NCI-H2227 (cell line): ENCODE measurements around the gene CMBL.

Experiments used
- DNase-seq: peaks from one replicate; lab custom pipeline; 2025; ENCODE audit not compliant: unreplicated experiment; lab: John Stamatoyannopoulos, UW

Gene CMBL

GRCh38 chr5:10333154-10334006, 25.7 kb upstream of the CMBL start:
- DNase-seq, result no peak

GRCh38 chr5:10332301-10332700, 24.6 kb upstream of the CMBL start:
- no peak for DNase-seq

GRCh38 chr5:10331341-10331796, 23.7 kb upstream of the CMBL start:
- no peak for DNase-seq

- no peak for DNase-seq
Observed at GRCh38 chr5:10330511-10331230, 23.0 kb upstream of the CMBL start.

- no peak for DNase-seq
Observed at GRCh38 chr5:10329820-10330481, 22.2 kb upstream of the CMBL start.

GRCh38 chr5:10329446-10329819, 21.7 kb upstream of the CMBL start:
- DNase-seq, result no peak

- DNase-seq, result no peak
Observed at GRCh38 chr5:10328323-10328722, 20.6 kb upstream of the CMBL start.

- no peak for DNase-seq
Observed at GRCh38 chr5:10324518-10325370, 17.0 kb upstream of the CMBL start.

- DNase-seq, result peak; percentile 35
Observed at GRCh38 chr5:10323588-10324488, 16.1 kb upstream of the CMBL start.

- DNase-seq, result no peak
Observed at GRCh38 chr5:10321882-10322281, 14.2 kb upstream of the CMBL start.

GRCh38 chr5:10320793-10321192, 13.1 kb upstream of the CMBL start:
- no peak for DNase-seq

- no peak for DNase-seq
Observed at GRCh38 chr5:10319202-10319851, 11.6 kb upstream of the CMBL start.

- no peak for DNase-seq
Observed at GRCh38 chr5:10317825-10318682, 10.4 kb upstream of the CMBL start.

- no peak for DNase-seq
Observed at GRCh38 chr5:10315824-10316509, 8.3 kb upstream of the CMBL start.

GRCh38 chr5:10315201-10315600, 7.5 kb upstream of the CMBL start:
- DNase-seq, result no peak

GRCh38 chr5:10311595-10312425, 4.1 kb upstream of the CMBL start:
- DNase-seq, result no peak
